Activated T-cell treated with anti-CD3 and anti-CD28 coated beads for 1 hour (primary cell): ENCODE results near the gene ABCC4.

Experiments used
- DNase-seq: peaks from one replicate; pipeline ENCODE4 v3.0.0-alpha.2; 2020; ENCODE audit warnings: low read depth

ABCC4 gene

DNA sequence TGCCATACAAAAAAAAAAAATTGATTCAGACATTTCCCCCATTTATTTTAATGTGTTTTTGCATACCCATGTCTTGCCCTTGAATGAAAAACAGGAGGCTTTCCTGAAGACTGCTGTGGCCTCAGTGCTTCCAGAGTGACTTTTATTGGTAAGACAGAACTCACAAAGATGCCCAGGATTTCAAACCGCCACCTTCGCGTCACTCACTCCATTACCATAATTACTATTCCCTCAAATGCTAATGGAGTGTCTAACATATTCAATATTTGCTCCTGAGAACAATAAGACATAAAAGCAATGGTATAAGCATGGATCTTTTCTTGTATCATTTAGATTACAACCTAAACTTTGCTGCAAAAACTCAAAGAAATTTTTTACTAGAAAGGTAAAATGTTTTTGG is 306.7 kb downstream of the ABCC4 start:
- no peak for DNase-seq

DNA sequence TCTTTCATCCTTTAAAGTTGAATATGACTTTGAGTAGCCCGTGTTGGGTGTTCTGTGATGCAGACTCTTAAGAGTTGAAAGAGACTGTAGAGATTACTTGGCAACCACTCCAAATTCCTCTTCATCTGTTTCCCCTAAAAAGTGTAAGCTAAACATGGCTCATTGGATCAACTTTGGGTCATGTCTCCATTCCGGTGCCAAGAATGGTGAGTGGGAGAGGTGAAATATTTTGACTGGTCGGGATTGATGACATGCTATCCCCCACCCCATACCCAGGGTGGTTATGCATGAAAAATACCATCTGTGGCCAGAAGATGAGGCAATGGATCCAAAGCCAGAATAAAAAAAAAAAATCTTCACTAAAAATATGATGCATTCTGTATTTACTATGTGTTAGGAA is 307.6 kb downstream of the ABCC4 start:
- no peak for DNase-seq

DNA sequence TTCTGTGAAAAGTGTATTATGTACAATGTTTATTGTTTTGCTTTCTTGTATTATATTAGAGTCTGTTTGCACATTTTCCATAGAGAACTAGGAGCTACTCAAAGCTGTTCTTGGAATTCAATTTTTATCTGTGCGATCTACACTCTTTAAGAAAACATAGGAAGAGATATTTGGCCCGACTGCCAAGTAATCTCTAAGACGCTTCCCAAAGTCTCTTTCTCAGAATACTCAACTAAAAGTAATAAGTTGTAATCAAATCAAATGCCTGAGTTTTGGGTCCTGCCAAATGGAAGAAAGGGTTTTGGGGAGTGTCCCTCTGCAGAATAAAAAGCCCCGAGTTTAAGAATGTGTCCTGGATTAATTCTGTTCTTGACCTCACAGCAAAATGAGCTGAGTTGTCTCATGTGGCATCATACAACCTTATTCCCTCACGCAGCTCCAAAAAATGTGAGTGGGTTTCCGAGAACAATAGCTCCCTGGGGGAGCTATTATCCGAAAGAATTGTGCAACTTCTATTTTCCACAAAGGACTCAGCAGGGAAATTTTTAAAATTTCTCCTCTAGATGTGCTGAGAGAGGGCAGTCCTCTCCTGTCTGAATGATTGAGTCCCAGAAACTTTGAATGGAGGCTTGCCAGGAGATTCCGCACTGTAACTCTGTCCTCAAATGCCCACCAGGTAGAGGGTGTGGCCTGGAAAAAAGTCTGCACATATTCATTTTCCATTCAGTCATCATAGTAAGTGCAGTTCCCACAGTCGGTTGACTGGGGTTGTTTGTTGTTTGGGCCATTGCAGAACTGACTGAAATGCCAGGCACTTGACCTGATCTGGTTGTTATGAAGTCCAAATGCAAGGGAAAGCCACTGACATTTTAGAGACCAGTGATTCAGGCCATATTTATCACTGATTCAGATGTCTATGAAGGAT is 309.0 kb downstream of the ABCC4 start:
- no peak for DNase-seq

DNA sequence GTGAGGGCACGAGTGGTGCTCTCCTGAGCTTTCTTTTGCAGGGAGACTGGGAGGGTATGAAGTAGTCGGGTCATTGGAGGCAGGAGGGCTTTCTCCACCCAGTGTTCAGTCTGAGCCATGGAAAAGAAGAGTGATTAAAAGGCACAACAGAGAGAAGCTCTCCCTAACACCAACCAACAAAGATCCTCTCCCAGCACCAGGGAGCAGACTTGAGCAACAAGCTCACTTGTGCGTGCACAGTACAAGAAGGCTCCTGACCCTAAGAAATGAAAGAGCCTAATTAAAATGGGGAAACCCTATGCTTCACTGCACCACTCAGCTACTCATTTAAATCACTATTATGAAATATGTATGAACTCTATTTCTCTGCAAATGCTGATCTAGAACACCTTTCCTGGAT is 312.6 kb downstream of the ABCC4 start:
- DNase-seq = no peak

DNA sequence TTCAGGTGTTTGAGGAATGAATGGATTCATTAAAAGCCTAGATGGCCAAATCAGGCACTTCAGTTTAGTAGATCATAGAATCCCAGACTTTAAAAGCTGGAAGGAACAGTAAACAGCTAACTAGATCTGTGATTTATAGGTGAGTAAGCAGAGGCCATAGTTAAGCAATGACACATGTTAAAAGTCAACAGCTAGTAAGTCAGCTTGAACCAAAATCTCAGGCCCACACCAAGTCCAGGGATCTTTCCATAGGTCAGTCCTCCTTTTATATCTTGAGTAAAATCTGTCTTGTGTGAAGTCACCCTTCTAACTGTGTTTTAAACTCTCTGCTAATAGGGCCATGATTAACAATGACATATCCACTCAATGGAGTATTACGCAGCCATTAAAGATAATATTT is 313.4 kb downstream of the ABCC4 start:
- DNase-seq = no peak

DNA sequence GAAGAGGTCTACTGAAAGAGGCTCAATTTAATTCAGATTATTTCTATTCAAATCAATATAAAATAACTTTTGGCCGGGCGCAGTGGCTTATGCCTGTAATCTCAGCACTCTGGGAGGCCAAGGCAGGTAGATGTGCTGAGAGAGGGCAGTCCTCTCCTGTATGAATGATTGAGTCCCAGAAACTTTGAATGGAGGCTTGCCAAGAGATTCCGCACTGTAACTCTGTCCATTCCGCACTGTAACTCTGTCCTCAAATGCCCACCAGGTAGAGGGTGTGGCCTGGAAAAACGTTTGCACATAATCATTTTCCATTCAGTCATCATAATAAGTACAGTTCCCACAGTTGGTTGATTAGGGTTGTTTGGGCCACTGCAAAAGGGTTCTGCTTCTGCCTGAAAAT is 314.2 kb downstream of the ABCC4 start:
- DNase-seq = no peak

DNA sequence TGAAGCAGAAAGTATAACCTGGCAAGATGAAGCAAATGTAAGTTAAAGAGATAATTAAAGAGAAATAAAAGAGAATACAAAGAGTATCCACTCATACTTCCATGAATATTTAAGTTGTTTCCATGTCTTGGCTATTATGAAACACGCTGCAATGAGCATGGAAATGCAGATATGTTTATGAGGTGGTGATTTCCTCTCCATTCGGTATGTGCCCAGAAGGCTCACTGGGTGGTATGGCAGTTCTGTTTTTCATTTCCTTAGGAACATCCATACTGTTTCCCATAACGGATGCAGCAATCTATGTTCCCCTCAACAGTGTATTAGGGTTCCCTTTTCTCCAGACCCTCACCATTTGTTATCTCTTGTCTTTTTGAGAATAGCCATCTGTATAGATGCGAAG is 316.3 kb downstream of the ABCC4 start:
- DNase-seq = no peak

DNA sequence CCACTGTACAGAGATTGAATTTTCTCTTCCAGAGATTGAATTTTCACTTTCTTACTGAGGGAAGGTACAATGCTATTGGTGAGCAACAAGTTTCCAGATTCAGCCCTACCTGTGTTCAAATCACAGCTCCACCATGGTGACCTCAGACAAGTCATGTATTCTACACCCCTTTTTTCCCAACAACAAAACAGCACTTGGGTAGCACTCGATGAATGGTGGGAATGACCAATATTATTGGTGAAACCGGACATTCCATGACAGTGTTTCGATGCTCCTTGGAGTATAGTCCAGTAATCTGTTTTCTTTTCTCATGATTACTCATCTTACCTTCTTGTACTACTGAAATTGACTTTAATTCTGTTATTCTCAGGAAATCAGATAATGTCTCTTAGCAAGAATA is 322.7 kb downstream of the ABCC4 start:
- DNase-seq = no peak

DNA sequence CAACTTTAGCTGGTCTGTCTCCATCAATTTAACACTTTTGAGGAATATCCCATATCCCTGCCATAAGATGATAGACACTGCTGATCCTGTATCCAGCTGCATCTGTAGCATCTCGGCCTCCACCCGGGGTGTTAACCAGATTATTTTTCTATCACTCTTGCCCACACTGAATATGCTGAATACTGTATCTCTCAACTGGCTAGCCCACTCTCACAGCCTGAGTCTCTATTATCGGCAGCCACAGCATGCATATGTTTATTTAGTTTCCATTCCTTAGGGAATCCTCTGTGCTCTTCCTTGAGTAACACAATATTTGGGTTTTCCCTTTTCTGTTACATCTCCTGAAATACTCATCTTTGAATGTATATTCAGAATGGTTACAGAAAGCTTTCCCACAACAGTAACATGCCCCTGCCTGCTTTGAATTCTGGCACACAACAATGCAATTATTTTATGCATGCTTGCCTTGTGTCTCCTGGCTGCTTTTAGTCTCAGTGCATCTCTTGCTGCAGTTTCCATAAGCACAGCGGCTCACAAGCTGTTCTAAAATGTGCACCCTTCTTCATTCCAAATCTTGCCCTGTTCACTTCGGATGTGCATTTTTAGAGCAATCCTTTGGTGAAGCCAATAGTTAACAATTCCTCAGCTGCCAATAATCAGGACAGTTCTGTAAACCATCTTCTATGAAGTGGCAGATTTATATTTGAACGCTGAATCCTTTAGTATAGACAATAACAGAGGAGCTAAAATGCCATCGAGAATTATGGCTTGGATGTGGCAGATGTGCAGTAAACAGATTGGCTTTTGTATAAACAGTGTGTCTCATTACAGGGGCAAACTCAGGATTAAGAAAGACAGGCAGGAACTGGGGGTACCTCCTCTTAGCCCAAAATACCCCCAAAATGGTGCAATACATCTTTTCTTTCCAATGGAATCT is 327.0 kb downstream of the ABCC4 start:
- DNase-seq = no peak

DNA sequence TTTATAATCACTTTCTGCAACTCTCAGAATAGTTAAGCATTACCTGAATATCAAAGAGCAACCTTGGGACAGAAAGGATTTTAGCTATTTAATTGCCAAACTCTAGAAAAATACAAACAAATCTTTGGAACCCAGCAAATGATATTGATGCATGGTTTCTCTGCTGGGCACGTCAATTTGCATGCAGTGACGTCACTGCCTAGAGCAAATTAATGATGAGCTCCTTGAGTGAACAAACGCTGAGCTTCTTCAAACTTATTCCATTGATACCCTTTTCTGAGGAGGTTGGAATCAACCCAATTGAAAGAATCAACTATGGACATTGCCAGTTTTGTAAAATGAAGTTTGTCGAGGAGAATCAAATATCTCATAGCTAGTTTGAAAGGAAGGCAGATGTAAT is 329.0 kb downstream of the ABCC4 start:
- no peak for DNase-seq
